ENCODE data around the gene RPS3. TPM values are rescaled to one million over a fixed set of nuclear protein-coding genes. Genes with fewer than 3 reads are reported as not detected.
A peak's percentile ranks its signal among the peaks of the same experiment; 100 is the strongest.
"Not testable (repeated sequence)": the region's sequence is repeated elsewhere in the genome, so short reads cannot be mapped to it uniquely, and the experiment has no call there.

The RPS3 gene
- polyA plus RNA-seq, 1 experiment, result 3,005 TPM

DNA sequence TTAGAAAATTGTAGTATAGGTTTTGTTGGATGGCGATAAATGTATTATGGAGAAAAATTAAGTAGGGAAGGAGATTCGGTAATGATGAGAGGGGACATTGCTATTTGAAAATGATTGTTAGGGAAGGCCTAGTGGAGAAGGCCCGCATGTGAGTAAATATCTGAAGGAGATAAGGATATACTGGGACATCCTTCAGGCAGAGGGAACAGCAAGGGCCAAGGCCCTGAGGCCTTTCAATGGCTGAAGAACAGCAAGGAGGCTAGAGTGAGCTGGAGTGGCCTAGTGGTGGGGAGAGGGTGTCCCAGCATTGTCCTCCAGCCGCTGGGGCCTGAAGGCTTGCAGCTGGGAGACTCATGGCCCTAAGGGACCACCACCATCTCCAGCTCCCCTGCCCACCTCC is 24.7 kb upstream of the RPS3 start:
- no peak for DNase-seq (ENCODE audit: low read depth)
- Histone ChIP-seq H3K27me3 (ENCODE audit: control insufficient read depth, insufficient read depth, low read length) (peaks cover 5% of the 10 kb centered on the region), H3K36me3 (ENCODE audit: control insufficient read depth, insufficient read depth, low read length) (no peaks in the 10 kb centered on the region), H3K4me3 (ENCODE audit: low read depth, low read length) (no peak overlapping the region)
- CTCF ChIA-PET, result interaction anchor here (1.5 to 4.3 kb wide), 2 partner anchors 8 to 94 kb away, joined by 4 to 32 read pairs; no protein-coding TSS in a partner anchor
- TF ChIP-seq, protein P1, sequence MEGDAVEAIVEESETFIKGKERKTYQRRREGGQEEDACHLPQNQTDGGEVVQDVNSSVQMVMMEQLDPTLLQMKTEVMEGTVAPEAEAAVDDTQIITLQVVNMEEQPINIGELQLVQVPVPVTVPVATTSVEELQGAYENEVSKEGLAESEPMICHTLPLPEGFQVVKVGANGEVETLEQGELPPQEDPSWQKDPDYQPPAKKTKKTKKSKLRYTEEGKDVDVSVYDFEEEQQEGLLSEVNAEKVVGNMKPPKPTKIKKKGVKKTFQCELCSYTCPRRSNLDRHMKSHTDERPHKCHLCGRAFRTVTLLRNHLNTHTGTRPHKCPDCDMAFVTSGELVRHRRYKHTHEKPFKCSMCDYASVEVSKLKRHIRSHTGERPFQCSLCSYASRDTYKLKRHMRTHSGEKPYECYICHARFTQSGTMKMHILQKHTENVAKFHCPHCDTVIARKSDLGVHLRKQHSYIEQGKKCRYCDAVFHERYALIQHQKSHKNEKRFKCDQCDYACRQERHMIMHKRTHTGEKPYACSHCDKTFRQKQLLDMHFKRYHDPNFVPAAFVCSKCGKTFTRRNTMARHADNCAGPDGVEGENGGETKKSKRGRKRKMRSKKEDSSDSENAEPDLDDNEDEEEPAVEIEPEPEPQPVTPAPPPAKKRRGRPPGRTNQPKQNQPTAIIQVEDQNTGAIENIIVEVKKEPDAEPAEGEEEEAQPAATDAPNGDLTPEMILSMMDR (IDR thresholded peaks at IDR 0.05; ENCODE audit: insufficient read depth, low read depth, low read length), result no peak
- POLR2A ChIA-PET, result no interaction called here

DNA sequence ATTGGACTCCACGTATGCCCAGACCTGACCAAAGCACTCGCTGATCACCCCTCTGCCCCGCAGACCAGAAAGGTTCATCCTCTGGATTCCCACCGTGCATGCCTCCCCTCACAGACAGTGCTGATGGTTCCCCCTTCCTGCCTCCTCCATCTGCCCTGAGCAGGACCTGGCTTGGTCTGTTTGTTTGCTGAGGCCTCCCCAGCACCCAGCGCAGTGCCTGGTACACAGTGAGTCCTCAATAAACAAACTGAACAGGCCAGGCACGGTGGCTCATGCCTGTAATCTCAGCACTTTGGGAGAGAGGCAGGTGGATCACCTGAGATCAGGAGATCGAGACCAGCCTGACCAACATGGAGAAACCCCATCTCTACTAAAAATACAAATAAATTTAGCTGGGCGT is 23.7 kb upstream of the RPS3 start:
- ChIA-PET CTCF (interaction anchor here (0.9 to 4.3 kb wide), 4 partner anchors 7 to 96 kb away, joined by 3 to 32 read pairs (median 6); no protein-coding TSS in a partner anchor), POLR2A (no interaction called here)
- no peak for DNase-seq (ENCODE audit: low read depth)
- TF ChIP-seq, protein P1 (IDR thresholded peaks at IDR 0.05; ENCODE audit: insufficient read depth, low read depth, low read length), result no peak
- Histone ChIP-seq H3K27me3 (ENCODE audit: control insufficient read depth, insufficient read depth, low read length) (peaks cover 3% of the 10 kb centered on the region), H3K36me3 (ENCODE audit: control insufficient read depth, insufficient read depth, low read length) (no peaks in the 10 kb centered on the region), H3K4me3 (ENCODE audit: low read depth, low read length) (no peak overlapping the region)

DNA sequence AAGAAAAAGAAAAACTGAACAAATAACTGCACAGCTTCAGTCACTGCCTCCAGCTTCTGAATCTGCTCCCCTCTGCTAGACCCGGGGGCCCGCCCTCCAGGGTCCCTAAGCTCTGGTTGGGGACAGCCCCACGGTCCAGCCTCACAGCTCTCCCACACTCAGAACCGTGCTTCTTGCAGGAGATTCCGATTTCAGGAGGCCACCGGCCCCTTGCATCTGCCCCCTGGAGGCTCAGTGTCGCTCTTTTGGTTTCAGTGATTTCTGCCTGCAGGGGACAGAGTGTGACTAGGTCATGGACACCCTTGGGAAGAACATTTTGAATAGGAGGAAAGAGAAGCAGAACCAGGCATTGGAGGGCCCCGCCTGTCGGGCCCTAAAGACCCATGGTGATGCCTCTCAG is 23.1 kb upstream of the RPS3 start:
- no peaks in the 10 kb centered on the region for H3K36me3 ChIP-seq (ENCODE audit: control insufficient read depth, insufficient read depth, low read length)
- POLR2A ChIA-PET, result no interaction called here
- TF ChIP-seq, protein P1 (IDR thresholded peaks at IDR 0.05; ENCODE audit: insufficient read depth, low read depth, low read length), result peak; percentile 16; the same call in 1 of the 2 replicates
- CTCF ChIA-PET, result interaction anchor here (0.9 to 2.5 kb wide), 3 partner anchors 13 to 97 kb away, joined by 3 to 9 read pairs (median 4); no protein-coding TSS in a partner anchor
- H3K27me3 ChIP-seq (ENCODE audit: control insufficient read depth, insufficient read depth, low read length), result peaks cover 3% of the 10 kb centered on the region
- DNase-seq (ENCODE audit: low read depth), result no peak
- no peak overlapping the region for H3K4me3 ChIP-seq (ENCODE audit: low read depth, low read length)

DNA sequence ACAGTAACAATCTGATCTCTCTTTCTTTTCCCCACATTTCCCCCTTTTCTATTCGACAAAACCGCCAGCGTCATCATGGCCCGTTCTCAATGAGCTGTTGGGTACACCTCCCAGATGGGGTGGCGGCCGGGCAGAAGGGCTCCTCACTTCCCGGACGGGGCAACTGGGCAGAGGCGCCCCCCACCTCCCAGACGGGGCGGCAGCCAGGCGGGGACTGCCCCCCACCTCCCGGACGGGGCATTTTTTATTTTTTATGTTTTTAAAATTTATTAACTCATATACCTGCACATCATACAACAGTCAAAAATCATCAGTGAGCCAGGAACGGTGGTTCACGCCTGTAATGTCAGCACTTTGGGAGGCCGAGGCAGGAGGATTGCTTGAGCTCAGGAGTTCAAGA is 20.5 kb upstream of the RPS3 start:
- H3K36me3 ChIP-seq (ENCODE audit: control insufficient read depth, insufficient read depth, low read length); H3K27me3 ChIP-seq (ENCODE audit: control insufficient read depth, insufficient read depth, low read length); DNase-seq (ENCODE audit: low read depth); POLR2A ChIA-PET; H3K4me3 ChIP-seq (ENCODE audit: low read depth, low read length): not testable (repeated sequence)
- CTCF ChIA-PET, result interaction anchor here (0.9 to 14.3 kb wide), 2 partner anchors 39 to 98 kb away, joined by 3 to 389 read pairs; no protein-coding TSS in a partner anchor

DNA sequence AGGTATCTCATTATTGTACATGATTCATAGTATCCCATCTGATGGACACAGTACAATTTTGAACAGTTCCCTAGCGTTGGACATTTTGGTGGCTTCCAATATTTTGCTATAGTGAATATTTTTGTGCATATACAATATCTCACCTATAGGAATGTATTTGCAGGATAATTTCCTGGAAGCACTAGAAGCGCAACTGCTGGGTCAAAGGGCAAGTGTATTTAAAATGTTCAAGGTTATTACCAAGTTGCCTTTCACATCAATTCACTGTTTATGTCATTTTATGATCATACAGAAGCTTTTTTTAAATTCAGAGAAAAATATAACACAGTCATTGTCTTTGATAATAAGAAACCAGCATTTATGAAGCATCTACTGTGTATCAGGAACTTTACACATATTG is 19.1 kb upstream of the RPS3 start:
- POLR2A ChIA-PET, result no interaction called here
- TF ChIP-seq, protein P1 (IDR thresholded peaks at IDR 0.05; ENCODE audit: insufficient read depth, low read depth, low read length), result no peak
- Histone ChIP-seq H3K36me3 (ENCODE audit: control insufficient read depth, insufficient read depth, low read length) (no peaks in the 10 kb centered on the region), H3K4me3 (ENCODE audit: low read depth, low read length) (no peak overlapping the region), H3K27me3 (ENCODE audit: control insufficient read depth, insufficient read depth, low read length) (peaks cover 3% of the 10 kb centered on the region; the same call in 1 of the 2 replicates)
- DNase-seq (ENCODE audit: low read depth), result no peak
- CTCF ChIA-PET, result interaction anchor here (5.6 to 14.3 kb wide), 4 partner anchors 7 to 100 kb away, joined by 32 to 389 read pairs (median 120); no protein-coding TSS in a partner anchor

Data from BJ (cell line).